22Rv1 (cell line): ENCODE data around the gene CDKN1C.

Experiments used
- H3K27ac ChIP-seq: fragments of 450-650 bp; 2 replicates; pipeline ENCODE4 v1.5.1; 2017
- ZFX ChIP-seq: fragments of 450-650 bp; IDR thresholded peaks from 2 replicates; pipeline ENCODE4 v1.6.1; 2017; ENCODE audit warnings: antibody characterized with exemption, borderline replicate concordance
- TF ChIP-seq, protein P1 (sequence below): fragments of 450-650 bp; IDR thresholded peaks from 2 replicates; pipeline ENCODE4 v1.5.1; 2017; ENCODE audit warnings: mild to moderate bottlenecking

Gene CDKN1C

DNA sequence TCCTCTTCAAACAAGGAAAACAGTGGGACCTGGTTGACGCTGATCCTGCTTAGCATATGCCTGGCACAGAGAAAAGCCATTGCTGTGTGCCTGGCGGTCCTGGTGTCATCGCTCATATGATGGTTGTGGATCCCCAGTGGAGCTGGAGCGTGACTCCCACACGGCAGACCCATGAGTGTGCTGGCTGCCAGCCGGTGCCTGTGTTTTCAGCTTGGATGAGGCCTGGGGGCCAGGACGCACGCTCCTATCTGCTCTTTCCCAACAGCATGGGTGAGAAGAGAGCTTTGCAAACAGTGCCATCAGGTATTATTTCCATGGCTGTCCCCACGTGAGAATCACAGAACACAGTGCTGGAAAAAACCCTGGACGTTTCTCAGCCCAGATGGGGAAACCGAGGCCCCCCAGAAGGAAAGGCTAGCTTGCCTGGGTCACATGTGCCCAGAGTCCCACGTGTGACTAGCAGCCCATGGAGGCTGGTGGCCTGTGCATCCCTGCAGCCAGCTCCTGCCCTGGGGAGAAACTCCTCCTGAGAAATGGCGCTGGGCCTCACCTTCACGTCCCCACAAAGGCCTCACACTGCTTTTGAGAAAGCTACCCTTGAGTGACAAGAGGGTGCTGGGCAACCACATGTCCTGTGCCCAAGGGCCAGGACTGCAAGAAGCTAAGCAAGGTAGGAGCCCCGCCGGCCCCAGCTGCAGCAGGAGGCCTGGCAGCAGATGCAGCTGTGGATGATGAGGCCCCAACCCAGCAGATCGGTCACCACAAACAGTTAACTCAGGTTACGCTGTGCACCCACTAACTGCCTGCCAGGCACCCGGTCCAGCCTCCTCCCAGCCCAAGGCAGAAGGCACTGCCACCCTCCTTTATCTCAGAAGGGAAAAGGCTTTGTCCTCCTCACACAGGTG lies 4.2 kb downstream of the CDKN1C start:
- no peak overlapping the region for H3K27ac ChIP-seq
- TF ChIP-seq, protein P1, sequence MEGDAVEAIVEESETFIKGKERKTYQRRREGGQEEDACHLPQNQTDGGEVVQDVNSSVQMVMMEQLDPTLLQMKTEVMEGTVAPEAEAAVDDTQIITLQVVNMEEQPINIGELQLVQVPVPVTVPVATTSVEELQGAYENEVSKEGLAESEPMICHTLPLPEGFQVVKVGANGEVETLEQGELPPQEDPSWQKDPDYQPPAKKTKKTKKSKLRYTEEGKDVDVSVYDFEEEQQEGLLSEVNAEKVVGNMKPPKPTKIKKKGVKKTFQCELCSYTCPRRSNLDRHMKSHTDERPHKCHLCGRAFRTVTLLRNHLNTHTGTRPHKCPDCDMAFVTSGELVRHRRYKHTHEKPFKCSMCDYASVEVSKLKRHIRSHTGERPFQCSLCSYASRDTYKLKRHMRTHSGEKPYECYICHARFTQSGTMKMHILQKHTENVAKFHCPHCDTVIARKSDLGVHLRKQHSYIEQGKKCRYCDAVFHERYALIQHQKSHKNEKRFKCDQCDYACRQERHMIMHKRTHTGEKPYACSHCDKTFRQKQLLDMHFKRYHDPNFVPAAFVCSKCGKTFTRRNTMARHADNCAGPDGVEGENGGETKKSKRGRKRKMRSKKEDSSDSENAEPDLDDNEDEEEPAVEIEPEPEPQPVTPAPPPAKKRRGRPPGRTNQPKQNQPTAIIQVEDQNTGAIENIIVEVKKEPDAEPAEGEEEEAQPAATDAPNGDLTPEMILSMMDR: no peak
- TF ChIP-seq ZFX: no peak

DNA sequence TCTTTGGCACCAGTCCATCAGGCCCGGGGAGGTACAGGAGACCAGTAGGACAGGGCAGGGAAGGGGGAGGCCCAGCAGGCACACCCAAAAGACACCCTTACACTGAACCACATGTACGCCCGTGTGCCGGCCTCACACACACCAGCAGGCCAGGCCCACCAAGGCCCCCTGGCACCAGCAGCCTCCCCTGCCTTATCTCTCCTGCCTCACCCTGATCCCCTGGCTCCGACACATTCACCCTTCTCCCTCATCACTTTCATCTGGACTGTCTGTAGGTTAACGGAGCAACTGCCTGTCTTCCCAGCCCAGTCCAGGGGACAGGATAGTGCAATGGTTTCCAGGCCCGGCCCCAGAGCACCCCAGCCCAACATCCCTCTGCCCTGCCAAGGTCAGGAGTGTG lies 4.9 kb downstream of the CDKN1C start:
- no peak overlapping the region for H3K27ac ChIP-seq
- TF ChIP-seq, protein P1: no peak
- no peak for TF ChIP-seq ZFX

DNA sequence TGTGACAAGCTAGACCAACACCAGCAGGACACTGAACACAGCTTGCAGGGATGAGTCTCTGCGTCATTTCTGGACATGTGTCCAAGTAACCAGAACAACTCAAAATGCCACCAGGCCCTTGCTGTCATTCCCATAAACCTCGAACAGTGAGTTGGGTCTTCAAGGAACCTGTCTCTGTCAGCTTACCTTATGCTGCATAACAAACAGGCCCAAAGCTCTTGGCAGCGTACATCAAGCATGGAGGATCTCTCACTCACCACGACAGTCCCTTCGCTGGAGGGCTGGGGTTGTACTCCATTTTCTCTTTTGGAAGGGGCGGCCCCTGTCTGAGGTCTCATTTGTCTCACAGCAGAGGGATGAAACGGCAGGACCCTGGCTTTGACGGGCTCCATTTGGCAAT lies 6.8 kb downstream of the CDKN1C start:
- H3K27ac ChIP-seq: no peak overlapping the region
- no peak for TF ChIP-seq ZFX
- TF ChIP-seq, protein P1: no peak

DNA sequence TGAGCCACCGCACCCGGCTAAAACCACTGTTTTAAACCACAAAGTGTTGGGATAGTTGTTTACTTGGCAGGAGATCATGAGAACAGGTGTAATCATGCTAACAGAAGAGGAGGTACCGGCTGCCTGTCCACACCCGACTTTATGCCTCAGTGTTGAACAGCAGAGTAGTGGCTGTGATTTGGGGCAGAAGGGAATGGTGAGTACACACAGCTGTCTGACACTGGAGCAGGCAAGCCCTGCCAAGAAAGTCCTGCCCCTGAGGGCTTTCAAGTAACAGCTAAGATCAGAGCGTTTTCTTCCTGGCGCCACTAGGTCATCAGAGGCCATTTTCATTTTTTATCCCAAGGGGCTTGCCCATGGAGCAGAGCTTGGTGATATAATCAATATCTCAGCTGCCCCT lies 8.1 kb downstream of the CDKN1C start:
- no peak overlapping the region for H3K27ac ChIP-seq
- TF ChIP-seq ZFX: no peak
- TF ChIP-seq, protein P1: no peak

DNA sequence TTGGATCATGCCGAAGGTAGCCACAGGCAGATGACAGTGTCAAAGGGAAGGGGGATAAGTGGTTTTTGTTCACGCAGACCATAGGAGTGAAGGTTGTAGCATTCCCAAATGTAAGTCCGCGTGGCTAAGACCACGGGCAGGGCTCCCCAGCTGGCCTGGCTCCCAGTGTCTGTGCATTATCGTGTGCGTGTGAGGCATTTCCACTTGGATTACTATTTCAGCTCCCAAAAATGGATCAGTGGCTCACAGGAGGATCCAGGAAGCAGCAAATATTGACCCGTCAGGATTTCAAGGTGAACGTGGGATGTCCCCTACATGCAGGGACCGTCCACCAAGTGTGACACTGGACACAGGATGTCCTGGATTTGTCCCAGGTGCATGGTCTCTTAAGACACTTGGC lies 10.6 kb downstream of the CDKN1C start:
- TF ChIP-seq, protein P1: no peak
- TF ChIP-seq ZFX: no peak
- no peak overlapping the region for H3K27ac ChIP-seq

DNA sequence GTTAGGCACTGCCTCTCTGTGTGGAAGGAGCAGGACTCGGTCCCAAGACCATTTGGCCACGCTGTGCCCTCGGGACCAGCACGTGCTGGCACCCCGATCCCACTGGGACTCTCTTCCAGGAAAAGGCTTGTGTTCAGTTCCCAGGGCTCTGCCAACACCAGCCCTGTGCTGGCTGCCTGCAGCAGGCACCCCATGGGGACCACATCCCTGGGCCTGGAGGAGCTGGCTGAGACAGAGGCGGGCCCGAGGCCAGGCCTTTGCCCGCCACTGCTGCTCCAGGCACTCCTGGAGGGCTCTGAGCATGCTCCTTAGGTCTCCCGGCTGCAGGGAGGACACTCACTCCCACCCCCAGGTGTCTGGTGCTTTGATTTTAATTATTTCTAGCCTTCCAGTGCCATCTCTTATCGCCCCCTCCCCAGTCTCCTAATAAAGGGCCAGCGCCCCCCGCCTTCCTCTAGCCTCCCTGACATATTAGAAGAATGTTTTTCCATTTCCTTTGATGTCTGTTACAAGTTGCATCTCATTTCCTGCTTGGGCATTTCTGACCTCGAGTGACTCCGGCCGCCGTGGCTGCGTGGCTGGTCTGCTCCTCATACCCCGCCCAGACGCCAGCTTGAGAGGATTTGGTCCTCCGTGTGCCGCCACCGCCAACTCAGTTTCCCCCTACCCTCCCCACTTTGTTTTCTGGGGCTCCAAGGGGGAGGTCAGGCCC lies 14.4 kb downstream of the CDKN1C start:
- TF ChIP-seq, protein P1: no peak
- no peak for TF ChIP-seq ZFX
- H3K27ac ChIP-seq: no peak overlapping the region

DNA sequence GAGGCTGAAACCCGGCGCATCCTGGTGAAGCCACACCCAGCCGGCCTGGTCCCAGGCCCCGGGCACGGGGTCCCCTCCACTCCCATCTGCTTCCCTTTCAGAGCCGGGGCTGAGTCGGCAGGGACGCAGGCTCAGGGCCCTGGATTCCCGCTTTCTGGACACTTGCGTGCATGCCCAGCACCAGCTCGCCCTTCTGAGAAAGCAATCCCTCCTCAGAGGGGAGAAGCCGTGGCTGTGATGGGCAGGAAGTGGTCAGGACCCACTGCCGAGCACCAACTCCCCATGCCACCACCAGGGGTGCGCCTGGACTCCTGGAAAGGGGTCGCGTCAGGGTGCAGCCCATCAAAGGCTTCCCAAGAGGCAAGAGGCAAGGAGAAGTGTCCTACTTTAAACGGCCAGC lies 15.1 kb downstream of the CDKN1C start:
- TF ChIP-seq ZFX: no peak
- TF ChIP-seq, protein P1: no peak
- no peak overlapping the region for H3K27ac ChIP-seq
